SIG-M5 treated with dmso at 0.1 percent for 504 hours (cell line): ENCODE measurements around the gene MIPEP.

Experiments
- DNase-seq: peaks from one replicate; lab custom pipeline; 2025; ENCODE audit not compliant: unreplicated experiment; lab: John Stamatoyannopoulos, UW

The MIPEP gene

DNA sequence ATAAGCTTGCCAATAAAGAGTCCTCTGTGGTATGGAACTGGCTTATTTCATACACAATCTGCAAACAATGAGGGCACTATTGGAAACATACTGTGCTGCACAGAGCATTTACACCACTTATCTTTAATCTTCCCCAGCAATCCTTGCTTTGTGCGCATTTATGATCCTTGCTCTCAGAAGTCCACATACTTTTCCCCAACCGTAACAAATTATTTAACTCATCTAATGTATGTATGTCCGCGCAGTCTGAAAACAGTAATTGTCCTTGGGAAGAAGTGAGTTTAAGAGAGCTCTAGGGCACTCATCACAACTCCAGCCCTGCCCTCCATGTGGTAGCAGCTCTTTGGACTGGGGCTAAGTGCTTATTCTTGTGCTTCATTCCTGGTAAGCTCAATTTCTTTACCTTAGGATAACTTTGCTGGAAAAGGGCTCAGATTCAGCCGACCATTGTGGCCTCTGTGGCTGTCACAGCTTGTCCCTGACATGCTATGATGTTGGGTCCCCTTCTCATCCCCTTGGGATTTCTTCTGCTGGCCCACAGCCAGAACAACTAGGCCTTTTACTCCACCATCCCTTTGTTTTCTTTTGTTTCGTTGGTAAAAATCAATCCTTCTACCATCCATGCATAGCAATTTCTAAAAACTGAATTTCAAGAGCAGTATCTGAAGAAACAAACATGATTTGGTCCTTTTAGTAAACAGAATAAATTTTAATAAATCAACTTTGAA is 166.3 kb downstream of the MIPEP start:
- no peak for DNase-seq

DNA sequence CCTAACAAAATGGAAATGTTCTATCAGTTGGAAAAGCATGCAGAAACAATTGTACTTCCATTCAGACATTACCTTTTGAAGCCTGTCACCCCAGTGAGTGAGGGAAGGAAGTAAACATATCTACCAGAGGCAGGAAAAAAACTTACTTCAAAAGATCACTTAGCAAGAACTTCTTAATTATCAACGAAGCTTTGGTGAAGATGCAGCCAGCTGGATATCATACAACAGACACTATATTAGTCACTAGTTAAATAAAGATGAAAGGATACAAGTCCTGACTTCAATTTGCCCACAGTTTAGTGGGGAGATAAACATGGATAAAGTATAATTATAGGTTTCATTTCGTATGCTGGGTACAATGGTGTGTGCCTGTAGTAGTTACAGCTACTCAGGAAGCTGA is 170.2 kb downstream of the MIPEP start:
- no peak for DNase-seq

DNA sequence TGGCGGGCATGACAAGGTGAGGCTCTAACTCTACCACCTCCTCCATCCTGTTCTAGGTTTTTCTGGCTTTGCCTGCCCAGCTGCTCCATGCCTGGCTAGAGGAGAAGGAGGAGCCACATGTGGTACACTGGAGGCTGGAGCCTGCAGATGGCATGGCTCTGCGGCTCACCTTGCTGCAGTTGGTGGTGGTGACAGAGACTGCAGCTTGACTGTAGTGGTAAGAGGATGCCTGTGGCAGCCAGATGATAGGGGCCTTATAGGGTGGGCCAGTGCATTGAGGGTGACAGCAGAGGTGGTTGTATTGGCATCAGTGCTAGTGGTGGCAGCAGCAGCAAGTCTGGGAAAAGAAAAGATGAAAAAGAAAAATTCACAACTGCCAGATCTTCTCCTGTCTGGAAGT is 172.8 kb downstream of the MIPEP start:
- DNase-seq, result no peak

DNA sequence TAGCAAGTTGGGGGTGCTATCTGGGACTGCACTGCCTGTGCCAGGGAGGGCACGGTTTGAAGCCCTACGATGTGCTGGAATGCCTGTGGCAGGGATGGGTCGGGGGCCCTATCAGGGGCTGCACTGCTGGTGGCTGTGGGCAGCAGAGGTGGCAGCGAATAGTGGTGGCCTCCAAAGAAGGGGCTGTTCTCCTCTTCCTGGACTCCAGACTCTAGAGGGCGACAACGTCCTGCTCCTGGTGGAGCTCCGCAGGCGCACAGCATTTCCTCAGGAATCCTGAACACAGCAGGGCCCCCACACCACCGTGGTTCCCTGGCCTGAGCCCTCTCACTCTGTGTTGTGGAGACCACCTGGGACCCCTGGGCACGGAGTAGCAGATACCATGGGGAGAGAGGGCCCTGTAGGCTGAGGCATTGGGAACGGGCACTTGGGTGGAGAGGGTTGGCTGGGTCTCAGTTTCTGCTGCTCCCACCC is 173.4 kb downstream of the MIPEP start:
- peak; percentile 2 for DNase-seq

DNA sequence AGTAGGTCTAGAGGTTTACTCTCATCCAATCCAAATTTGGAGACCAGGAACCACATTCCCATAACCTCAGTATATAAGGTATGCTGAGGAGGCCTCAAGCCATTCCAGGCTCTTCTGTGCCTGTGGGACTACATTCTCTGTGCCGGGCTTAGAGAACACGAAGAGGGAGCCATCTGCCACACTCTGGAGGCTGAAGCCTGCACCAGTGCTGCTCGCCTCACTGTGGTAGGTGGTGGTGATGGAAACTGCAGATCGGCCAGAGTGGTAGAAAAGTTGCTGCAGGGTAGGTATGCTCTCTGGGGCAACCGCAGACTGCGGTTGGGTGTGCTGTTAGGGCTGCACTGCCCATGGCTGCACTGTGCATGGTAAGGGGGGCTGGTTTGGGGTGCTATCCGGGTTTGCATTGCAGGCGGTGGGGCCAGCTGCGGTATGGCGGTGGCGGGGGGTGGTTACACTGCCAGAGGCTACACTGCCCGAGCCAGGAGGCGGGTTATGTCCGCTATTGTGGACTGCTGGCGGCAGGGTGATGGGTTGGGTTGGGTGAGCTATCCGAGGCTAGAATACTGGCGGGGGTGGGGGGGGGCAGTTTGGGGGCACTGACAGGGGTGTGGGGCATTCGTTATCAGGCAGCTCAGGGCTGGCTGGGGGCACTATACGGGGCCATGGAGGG is 174.0 kb downstream of the MIPEP start:
- peak; percentile 49 for DNase-seq

DNA sequence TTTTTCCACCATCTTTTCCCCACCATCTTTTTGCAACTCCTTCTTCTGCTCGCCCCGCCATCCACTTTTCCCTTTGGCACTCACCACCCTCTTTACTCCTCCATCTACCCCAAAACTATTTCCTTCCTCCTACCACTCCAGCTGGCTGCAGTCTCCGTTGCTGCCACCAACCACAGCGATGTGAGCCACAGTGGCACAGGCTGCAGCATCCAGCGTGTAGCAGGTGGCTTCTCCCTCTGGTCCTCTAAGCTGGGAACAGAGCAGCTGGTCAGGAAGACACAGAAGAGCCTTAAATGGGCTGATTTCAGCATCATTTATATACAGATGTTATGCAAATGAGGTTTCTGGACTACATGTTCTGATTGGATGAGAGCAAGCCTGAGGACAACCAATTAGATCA is 174.5 kb downstream of the MIPEP start:
- DNase-seq, result no peak

DNA sequence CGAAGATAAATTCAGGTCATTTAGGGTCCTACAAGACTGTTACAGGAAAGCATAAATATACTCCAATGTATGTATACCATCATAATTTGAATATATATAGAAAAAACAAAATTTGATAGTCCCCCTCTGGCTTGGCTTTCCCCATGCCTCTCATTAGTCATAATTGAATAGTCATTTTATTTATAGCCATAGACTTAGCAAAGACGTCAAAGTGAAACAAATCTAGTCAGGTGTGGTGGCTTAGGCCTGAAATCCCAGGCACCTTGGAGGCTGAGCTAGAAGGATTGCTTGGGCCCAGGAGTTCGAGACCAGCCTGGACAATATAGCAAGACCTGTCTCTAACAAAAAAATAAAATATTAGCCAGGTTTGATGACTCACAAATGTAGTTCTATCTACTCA is 177.8 kb downstream of the MIPEP start:
- DNase-seq, result no peak

DNA sequence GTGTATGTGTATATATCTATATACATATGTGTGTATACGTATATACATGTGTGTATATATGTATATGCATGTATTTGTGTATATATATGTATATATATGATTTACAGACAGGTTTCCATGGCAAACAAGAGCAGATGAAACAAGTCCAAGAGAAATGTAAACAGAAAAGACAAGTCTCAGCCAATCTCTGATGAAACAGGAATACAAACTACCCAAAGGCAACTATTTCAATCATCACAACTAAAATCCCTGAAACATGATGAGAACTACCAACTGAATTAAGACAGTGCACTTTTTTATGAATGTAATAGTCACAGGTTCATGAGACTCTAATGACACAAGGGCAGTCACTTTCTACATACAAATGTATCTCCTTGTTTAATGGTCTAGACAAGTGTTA is 178.8 kb downstream of the MIPEP start:
- no peak for DNase-seq

DNA sequence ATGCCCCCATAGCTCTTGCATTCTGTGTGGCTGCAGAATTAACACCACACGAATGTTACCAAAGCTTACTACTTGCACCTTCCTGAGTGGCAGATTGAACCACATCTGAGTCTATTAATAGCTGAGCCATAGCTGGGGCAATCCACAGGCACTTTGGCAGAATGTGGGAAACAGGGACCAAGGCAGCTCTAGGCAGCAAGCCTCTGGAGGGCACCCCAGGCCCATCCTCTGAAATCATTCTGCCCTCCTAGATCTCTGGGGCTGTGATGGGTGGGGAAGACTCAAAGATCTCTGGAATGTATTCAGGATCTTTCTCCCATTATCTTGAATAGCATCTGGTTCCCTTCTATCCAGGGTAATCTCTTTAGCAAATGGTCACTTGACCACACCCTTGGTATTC is 179.7 kb downstream of the MIPEP start:
- DNase-seq, result no peak

DNA sequence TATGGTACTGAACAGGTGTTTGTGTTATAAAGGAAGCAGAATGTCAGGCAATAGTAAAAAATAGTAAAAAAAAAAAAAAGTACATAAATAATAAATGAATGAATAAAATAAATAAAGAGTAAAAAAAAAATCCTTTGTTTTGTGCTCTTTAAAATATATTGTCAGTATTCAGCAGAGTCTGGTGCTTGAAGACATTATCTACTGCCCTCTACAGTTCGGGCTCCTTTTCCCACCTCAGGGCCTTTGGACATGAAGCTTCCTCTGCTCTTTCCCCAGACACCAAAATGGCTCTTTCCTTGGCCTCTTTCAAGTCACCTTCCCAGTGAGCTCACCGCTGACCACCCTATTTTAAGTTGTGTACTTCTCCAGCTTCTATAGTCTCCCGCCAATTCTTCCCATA is 181.5 kb downstream of the MIPEP start:
- peak; percentile 3 for DNase-seq

DNA sequence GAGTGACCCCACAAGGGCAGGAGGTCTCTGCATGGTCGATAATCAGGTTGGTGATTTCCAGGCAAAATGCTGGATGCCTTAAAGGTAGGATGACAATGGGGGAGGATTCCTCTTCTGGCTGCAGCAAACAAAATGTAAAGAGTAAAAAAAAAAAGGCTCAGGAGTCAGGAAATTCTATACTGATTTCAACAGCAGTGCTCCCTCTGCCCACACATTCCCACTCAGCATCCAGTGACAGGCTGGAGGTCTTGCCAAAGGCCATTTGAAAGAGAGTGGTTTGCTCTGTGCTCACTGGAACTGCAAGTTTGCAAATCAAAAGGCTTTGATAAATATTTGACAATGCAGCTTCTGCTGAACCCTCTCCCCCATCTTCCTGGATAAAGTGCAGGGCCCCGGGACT is 183.6 kb downstream of the MIPEP start:
- DNase-seq, result no peak

DNA sequence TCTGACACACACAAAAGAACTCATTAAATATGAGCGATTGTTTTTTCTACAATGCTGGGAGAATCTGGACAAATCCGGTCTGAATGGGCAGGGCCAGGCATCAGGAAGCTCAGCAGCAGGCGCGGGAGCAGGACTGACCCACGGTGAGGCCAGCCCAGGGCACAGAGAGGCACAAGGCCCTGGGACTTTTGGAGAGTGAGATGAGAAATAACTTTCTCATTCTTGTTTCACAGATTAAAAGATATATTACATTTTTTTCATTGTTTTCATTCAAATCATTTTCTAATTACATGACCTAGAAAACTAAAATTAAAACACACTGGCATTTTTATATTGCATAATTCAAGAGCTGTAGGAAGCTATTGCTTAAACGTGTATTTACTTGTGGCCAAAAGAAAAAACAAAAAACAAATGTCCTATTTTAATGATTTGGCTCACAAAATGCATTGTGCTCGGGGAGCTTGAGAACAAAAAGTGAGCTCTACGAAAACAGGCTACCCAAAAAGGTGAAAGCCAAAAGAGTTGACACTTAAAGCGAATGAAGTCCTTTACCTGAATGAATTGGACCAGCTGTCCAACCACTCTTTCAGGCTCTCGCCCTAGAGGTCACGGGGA is 185.8 kb downstream of the MIPEP start:
- DNase-seq, result no peak

DNA sequence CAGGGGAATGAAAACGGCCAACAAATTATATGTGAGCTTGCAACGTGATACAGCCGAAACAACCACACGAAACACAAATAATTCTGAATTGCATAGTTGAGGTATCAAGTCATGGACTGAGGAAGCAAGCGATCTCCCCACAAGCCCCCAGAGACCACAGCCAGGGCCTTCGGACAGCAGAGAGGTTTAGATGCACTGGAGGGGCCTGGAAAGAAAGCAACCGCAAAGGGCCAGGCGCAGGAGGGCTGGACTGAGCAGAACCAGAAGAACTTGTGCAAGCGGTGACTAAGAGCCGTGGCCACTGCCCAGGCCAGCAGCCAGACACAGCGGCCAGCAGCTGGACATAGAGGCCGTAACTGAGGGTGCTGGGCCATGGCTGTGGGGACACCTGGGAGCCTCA is 187.6 kb downstream of the MIPEP start:
- DNase-seq, result no peak

DNA sequence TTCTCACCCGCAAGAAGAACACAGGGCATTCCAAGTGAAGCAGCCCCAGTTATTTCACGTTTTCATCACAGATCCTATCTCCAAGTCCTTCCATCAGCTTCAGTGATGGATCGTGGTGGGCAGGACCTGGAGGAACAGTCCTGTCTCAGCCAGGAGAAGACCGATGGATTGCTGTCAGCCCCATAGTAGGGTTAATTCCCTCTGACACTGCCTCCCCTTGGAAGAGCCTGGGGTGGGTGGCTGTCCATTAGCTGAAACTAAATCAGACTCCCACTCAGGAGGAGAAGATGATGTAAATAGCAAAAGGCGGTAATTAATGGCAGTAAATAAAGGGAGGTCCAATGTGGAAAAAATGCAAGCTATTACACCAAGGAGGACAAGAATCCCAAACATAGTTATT is 188.0 kb downstream of the MIPEP start:
- DNase-seq, result no peak

DNA sequence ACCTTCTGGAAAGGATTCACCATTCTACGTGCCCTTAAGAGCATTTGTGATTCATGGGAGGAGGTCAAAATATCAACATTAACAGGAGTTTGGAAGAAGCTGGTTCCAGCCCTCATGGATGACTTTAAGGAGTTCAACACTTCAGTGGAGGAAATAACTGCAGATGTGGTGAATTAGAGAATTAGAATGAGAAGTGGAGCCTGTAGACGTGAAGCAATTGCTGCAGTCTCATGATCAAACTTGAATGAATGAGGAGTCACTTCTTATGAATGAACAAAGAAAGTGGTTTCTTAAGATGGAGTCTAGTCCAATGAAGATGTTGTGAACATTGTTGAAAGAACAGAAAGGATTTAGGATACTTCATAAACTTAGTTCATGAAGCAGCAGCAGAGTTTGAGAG is 189.9 kb downstream of the MIPEP start:
- DNase-seq, result no peak

DNA sequence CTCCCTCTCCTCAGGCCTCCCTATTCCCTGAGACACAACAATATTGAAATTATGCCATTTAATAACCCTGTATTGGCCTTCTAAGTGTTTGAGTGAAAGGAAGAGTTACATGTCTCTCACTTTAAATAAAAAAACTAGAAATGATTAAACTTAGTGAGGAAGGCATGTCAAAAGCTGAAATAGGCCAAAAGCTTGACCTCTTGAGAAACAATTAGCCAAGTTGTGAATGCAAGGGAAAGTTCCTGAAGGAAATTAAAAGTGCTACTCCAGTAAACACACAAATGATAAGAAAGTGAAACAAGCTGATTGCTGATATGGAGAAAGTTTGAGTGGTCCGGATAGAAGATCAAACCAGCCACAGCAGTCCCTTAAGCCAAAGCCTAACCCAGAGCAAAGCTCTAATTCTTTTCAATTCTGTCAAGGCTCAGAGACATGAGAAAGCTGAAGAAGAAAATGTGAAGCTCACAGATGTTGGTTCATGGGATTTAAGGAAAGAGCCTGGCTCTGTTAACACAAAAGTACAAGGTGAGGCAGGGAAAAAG is 191.4 kb downstream of the MIPEP start:
- DNase-seq, result no peak

DNA sequence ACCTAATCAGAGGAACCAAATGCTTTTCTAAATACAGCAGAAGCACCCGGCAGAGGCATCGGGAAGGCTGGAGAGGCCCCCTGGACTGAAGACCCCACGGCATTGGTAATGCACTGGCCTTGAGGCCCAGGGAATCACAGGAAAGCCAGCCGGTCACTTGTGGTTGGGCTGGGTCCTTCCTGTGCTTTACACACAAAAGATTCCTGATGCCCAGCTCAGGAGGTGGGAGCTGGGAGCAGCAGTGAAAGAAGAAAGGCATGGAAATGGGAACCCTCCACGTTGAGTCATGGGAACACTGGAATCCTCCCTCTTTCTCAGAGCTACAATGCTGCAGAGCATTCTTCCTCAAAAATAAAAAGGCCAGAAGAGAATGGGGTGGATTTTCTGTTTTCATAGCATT is 192.6 kb downstream of the MIPEP start:
- no peak for DNase-seq

DNA sequence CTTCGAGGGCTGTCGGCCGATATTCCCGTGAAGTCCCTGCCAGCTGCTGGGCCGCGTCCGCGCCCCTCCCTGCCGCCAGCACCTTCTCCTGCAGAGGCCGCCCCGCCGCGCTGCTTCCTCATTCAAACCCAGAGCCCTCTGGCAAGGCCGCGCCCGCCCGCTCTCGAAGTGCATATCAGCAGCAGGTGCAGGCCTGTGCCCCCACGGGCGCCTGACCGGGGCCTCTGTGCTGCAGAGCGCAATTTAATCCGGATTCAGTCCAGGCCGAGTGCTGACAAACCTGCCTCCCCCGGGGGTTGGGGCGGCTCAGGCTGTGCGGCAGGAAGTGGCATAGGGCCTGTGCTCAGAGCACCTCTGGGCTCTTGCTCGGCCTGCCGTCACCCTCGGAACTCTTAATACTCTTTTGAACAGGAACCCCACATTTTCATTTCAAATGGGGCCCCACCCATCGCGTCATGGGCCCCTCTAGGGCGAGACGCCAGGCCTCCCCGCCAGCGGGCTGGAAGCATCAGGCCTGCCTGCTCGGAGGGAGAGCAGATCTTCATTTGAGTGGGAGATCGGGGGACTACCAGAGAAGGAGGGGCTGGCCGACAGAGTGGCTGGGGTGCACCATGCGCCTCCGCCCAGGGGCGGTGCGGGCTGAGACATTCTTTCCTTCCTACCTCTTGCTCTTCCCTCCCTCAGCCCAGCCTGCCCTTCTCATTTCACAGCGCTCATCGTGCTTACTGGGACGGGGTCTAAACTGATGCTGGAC is 193.3 kb downstream of the MIPEP start:
- DNase-seq, result no peak

DNA sequence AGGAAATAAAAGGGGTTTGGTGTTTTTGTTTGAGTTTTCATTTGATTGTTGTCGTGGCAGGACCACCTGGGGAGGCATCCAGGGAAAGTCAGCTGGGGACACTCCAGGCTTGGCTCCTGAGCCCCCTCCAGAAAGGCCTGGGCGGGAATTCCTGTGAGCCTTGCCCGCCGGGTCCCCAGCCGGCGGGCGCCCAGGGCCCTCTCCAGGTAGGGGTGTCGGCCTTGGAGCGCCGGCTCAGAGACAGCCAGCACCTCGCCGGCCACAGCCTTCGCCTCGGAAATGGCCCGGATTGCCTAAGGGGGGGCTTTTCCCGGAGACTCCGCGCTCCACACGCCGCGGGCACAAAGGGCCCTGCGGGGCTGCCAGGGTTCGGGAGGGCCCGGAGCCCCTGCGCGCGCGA is 194.0 kb downstream of the MIPEP start:
- no peak for DNase-seq

DNA sequence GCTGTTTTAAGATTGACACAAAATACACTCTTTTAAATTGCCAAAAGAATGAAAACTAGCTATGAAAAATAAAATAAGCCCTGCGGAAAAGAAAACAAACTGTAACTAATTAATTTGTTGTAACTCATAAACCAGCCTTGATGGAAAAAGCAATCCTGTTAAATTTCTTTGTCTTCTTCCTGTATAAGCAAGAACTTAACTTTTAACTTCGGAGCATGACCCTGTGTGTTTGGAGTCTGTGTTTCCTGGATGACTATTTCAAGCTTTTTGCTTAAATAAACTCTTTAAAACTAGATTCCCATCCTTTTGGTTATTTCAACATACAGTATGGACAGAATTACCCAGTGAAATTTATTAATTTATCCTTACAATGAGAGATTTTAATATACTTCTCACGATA is 196.4 kb downstream of the MIPEP start:
- DNase-seq, result no peak

DNA sequence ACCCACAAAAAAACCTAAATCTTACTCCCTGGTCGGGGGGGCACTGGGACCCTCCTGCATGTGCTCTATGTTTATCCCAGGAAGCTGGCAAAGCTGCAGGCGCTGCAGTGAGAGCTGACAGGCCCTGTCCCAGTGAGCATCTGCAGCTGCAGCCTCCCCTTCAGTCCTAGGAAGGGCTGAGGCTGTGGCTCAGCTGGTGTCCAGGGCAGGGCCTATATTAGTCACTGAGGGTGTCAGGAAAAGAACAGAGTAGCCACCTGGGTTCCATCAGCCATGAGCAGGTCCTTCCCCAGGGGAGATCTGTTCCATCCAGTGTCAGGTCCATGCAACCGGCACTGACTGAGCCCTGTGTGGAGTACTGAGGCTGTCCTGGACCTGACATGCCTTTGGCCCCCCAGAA is 198.5 kb downstream of the MIPEP start:
- no peak for DNase-seq
